A549 (cell line): ENCODE measurements around the gene VSIR.

ENCODE experiments used
- BHLHE40 ChIP-seq: IDR thresholded peaks from 2 replicates; pipeline ENCODE4 v1.6.1; 2012; ENCODE audit warnings: low read depth, low read length, inconsistent platforms
- CEBPB ChIP-seq, 2 experiments: fragments of >200 bp in 1 of 2; sonication (Bioruptor Twin) in 1 of 2; formaldehyde crosslinking in 1 of 2; IDR thresholded peaks; 2 replicates each; pipeline ENCODE4 v1.6.1; 2012 to 2016
- CHD2 ChIP-seq: fragments of 150-350 bp; IDR thresholded peaks from 2 replicates; pipeline ENCODE4 v1.6.1; 2014; ENCODE audit warnings: low read length; ENCODE audit not compliant: partially characterized antibody
- CTCF ChIP-seq: fragments of >200 bp; sonication (Bioruptor Twin); formaldehyde crosslinking; IDR thresholded peaks from 3 replicates; pipeline ENCODE4 v1.5.1; 2016
- ESRRA ChIP-seq: fragments of 150-350 bp; IDR thresholded peaks from 2 replicates; pipeline ENCODE4 v1.6.1; 2014; ENCODE audit warnings: mild to moderate bottlenecking, low read length, borderline replicate concordance
- KDM5A ChIP-seq: fragments of 200-600 bp; sonication (generic); IDR thresholded peaks from 2 replicates; pipeline ENCODE4 v1.6.1; 2016; ENCODE audit warnings: antibody characterized with exemption, mild to moderate bottlenecking
- MAFK ChIP-seq: fragments of 450-650 bp; IDR thresholded peaks from 2 replicates; pipeline ENCODE4 v1.6.1; 2014; ENCODE audit not compliant: partially characterized antibody
- MAZ ChIP-seq: fragments of 150-350 bp; IDR thresholded peaks from 2 replicates; pipeline ENCODE4 v1.6.1; 2014; ENCODE audit warnings: antibody characterized with exemption, low read depth, low read length, borderline replicate concordance
- POLR2A ChIP-seq: IDR thresholded peaks from 2 replicates; pipeline ENCODE4 v1.6.1; 2012; ENCODE audit warnings: mild to moderate bottlenecking, low read length
- RCOR1 ChIP-seq: fragments of 150-350 bp; IDR thresholded peaks from 2 replicates; pipeline ENCODE4 v1.6.1; 2014; ENCODE audit warnings: antibody characterized with exemption, low read length, low read depth
- TP53 ChIP-seq: fragments of 250-450 bp; sonication (Bioruptor Pico); IDR thresholded peaks from 2 replicates; pipeline ENCODE4 v1.5.0; 2021; ENCODE audit warnings: mild to moderate bottlenecking, moderate library complexity
- TF ChIP-seq, protein P1 (sequence below): fragments of 250-450 bp; sonication (Bioruptor Pico); IDR thresholded peaks from 2 replicates; pipeline ENCODE4 v1.5.0; 2021; ENCODE audit warnings: mild to moderate bottlenecking, moderate library complexity, borderline replicate concordance
- TF ChIP-seq, protein P2 (sequence below): fragments of >200 bp; sonication (Bioruptor Twin); formaldehyde crosslinking; IDR thresholded peaks from 3 replicates; pipeline ENCODE4 v1.6.1; 2016
- TF ChIP-seq, protein P3 (sequence below): fragments of 150-350 bp; IDR thresholded peaks from 2 replicates; pipeline ENCODE4 v1.6.1; 2014; ENCODE audit warnings: low read depth, mild to moderate bottlenecking, low read length

DNA sequence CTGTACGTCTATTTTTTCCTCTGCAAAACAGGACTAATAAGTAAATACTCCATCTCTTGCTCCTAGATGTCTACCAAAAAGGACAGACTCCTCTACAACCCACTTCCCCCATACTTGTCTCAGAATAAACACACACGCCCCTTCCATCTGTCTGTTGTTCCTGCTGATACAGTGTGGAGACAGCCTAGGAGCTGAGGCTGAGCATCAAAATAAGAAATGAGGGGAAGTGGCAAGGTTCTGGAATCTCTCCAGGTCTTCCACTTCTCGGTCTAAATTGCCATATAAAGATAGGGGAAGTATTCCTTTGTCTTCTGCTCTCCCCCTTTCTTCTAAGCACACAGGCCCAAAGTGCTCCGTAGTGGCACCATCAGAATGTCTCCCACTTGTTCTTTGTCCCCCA lies 30.8 kb upstream of the VSIR start:
- TF ChIP-seq, protein P1, sequence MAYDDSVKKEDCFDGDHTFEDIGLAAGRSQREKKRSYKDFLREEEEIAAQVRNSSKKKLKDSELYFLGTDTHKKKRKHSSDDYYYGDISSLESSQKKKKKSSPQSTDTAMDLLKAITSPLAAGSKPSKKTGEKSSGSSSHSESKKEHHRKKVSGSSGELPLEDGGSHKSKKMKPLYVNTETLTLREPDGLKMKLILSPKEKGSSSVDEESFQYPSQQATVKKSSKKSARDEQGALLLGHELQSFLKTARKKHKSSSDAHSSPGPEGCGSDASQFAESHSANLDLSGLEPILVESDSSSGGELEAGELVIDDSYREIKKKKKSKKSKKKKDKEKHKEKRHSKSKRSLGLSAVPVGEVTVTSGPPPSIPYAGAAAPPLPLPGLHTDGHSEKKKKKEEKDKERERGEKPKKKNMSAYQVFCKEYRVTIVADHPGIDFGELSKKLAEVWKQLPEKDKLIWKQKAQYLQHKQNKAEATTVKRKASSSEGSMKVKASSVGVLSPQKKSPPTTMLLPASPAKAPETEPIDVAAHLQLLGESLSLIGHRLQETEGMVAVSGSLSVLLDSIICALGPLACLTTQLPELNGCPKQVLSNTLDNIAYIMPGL: no peak
- TF ChIP-seq CEBPB (IDR thresholded peaks at IDR 0.05) (no peak), CTCF (no peak), CHD2 (no peak), POLR2A (no peak), KDM5A (no peak), MAZ (no peak), ESRRA (no peak), MAFK (no peak), TP53 (CRISPR knock-in tag) (no peak), RCOR1 (no peak), BHLHE40 (no peak)
- TF ChIP-seq, protein P2, sequence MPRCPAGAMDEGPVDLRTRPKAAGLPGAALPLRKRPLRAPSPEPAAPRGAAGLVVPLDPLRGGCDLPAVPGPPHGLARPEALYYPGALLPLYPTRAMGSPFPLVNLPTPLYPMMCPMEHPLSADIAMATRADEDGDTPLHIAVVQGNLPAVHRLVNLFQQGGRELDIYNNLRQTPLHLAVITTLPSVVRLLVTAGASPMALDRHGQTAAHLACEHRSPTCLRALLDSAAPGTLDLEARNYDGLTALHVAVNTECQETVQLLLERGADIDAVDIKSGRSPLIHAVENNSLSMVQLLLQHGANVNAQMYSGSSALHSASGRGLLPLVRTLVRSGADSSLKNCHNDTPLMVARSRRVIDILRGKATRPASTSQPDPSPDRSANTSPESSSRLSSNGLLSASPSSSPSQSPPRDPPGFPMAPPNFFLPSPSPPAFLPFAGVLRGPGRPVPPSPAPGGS: no peak
- TF ChIP-seq, protein P3, sequence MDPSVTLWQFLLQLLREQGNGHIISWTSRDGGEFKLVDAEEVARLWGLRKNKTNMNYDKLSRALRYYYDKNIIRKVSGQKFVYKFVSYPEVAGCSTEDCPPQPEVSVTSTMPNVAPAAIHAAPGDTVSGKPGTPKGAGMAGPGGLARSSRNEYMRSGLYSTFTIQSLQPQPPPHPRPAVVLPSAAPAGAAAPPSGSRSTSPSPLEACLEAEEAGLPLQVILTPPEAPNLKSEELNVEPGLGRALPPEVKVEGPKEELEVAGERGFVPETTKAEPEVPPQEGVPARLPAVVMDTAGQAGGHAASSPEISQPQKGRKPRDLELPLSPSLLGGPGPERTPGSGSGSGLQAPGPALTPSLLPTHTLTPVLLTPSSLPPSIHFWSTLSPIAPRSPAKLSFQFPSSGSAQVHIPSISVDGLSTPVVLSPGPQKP: no peak
